GM12864 (cell line): ENCODE data around the gene NOCT.
"Not testable (repeated sequence)": the region's sequence is repeated elsewhere in the genome, so short reads cannot be mapped to it uniquely, and the experiment has no call there.

Experiments used
- DNase-seq: peaks from one replicate; pipeline ENCODE4 v3.0.0-alpha.2; 2011; ENCODE audit warnings: low read depth
- H3K4me3 ChIP-seq: 2 replicates; pipeline ENCODE4 v1.5.1; 2011; ENCODE audit warnings: mild to moderate bottlenecking, low read depth, low read length, control low read depth
- TF ChIP-seq, protein P1 (sequence below): IDR thresholded peaks from 2 replicates; pipeline ENCODE4 v1.5.1; 2011; ENCODE audit warnings: low read depth, mild to moderate bottlenecking, moderate library complexity, low read length, control low read depth, inconsistent platforms; ENCODE audit errors: missing control alignments

Gene NOCT

DNA sequence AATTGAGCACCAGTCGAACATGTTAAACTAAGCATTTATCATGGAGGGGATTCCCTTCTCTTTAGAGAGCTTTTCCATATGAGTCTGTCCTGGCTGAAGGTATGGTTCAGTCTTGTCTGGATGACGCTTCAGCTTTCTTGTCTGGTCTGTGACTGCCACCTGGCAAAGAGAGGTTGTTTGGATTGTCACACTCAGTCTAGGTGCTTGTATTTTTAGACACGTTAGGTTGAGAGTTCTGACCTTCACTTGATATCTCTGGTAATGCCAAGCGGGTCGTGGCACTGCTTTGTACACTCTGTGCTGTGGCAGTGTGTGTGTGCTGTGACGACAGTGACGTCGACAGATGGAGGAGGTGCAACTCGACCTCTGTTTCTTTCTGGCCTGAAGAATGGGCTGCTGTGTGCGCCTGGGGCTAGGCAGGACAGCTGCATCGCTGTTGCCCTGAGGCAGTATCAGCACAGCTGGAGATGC is 12.6 kb downstream of the NOCT start:
- no peak overlapping the region for H3K4me3 ChIP-seq
- TF ChIP-seq, protein P1, sequence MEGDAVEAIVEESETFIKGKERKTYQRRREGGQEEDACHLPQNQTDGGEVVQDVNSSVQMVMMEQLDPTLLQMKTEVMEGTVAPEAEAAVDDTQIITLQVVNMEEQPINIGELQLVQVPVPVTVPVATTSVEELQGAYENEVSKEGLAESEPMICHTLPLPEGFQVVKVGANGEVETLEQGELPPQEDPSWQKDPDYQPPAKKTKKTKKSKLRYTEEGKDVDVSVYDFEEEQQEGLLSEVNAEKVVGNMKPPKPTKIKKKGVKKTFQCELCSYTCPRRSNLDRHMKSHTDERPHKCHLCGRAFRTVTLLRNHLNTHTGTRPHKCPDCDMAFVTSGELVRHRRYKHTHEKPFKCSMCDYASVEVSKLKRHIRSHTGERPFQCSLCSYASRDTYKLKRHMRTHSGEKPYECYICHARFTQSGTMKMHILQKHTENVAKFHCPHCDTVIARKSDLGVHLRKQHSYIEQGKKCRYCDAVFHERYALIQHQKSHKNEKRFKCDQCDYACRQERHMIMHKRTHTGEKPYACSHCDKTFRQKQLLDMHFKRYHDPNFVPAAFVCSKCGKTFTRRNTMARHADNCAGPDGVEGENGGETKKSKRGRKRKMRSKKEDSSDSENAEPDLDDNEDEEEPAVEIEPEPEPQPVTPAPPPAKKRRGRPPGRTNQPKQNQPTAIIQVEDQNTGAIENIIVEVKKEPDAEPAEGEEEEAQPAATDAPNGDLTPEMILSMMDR, result no peak
- no peak for DNase-seq

GRCh38 chr4:139029866-139030363 is 14.3 kb downstream of the NOCT start:
- DNase-seq, H3K4me3 ChIP-seq: not testable (repeated sequence)

DNA sequence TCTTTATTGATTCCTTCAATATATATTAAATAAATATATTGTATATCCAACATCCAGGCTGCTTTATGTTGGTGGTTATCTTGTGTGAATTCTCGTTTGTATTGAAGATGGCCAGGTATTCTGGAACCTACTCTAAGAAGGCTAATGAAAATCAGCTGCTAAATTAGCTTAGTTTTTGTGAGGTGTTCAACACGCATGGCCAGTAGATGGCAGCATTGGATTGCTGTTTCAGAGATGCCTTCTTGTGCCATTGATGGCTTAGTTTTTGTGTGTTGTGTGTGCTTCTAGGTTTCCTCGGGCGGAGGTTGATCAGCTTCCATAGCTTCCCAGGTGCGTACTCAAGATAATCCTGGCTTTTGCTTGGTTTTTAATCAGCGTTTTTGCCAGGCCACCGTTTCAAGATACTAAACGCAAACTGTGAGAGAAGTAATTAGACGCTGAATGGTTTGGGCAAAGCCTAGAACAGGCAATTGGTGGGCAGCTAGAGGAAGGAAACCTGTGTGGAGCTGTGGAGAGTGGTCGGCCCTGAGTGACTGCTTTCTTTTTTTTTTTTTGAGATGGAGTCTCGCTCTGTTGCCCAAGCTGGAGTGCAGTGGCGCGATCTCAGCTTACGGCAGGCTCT is 15.1 kb downstream of the NOCT start:
- TF ChIP-seq, protein P1, result peak; percentile 87
- H3K4me3 ChIP-seq, result no peak overlapping the region
- DNase-seq, result peak; percentile 59

DNA sequence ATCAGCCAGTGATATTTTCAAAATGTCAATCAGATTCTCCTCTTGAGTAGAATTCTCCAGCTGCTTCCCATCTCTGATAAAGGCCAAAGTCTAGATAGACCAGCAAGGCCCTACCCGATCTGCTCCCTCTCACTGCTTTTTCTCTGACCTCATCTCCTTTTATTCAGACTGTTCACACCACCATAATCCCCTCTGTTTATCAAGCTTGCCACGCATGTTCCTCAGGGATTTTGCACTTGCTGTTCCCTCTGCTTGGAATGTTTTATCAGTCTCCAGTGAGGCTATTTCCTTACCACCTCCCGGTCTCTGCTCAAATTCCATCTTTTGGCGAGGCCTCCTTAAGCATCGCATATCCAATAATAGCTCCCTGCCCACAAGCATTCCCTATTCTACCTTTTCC is 20.1 kb downstream of the NOCT start:
- no peak overlapping the region for H3K4me3 ChIP-seq
- DNase-seq, result no peak
- TF ChIP-seq, protein P1, result no peak

DNA sequence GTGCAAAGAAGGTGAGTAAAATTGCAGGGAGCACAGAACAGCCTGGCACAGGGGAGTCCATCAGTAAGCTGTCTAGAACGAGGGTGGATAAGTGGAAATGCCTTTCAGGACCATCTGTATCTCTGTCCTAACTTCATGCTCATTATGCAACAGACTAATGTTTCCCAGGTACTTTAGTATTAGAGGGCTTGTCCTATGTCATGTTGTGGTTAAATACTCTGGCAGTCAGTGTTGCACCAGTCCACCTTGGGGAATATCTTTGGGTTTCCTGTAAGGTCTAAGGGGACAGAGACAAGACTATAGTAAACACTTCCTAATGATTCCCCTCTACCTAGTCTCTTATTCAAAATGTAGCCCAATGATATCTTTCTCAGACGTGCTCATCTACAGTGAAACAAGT is 21.3 kb downstream of the NOCT start:
- no peak for DNase-seq
- TF ChIP-seq, protein P1, result no peak
- H3K4me3 ChIP-seq, result no peak overlapping the region

- TF ChIP-seq, protein P1, result no peak
- no peak overlapping the region for H3K4me3 ChIP-seq
- no peak for DNase-seq
Measured at GRCh38 chr4:139038874-139039443, 23.4 kb downstream of the NOCT start.

DNA sequence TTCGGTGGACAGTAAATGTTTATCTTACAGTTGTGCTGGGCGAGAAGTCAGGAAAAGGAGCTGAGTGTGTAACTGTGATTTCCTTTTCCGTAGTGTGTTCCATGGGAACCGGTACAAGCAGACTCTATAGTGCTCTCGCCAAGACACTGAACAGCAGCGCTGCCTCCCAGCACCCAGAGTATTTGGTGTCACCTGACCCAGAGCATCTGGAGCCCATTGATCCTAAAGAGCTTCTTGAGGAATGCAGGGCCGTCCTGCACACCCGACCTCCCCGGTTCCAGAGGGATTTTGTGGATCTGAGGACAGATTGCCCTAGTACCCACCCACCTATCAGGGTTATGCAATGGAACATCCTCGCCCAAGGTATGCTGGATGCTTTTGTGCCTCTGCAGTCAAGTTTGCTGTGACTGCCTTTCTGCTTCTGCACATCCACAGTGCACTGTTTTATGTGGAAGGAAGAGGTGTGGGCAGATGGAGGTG is 27.4 kb downstream of the NOCT start:
- TF ChIP-seq, protein P1, result no peak
- no peak overlapping the region for H3K4me3 ChIP-seq
- DNase-seq, result no peak
